IPS DF 4.7 (cell line): Measurements from ENCODE around the gene TARS2.

ENCODE experiments used
- DNase-seq: peaks from one replicate; pipeline ENCODE4 v3.0.0-alpha.2; 2013; ENCODE audit warnings: low spot score; ENCODE audit errors: extremely low read depth

TARS2 gene

GRCh38 chr1:150555971-150556865 lies 69.0 kb downstream of the TARS2 start:
- no peak for DNase-seq

GRCh38 chr1:150557065-150557600 lies 69.9 kb downstream of the TARS2 start:
- no peak for DNase-seq
